VCaP (cell line): ENCODE results near the gene AQP3.
"Not testable (repeated sequence)": the region's sequence is repeated elsewhere in the genome, so short reads cannot be mapped to it uniquely, and the experiment has no call there.

Experiments used
- H3K27ac ChIP-seq: fragments of 450-650 bp; 2 replicates; pipeline ENCODE4 v1.5.1; 2017
- CTCF ChIP-seq: fragments of 450-650 bp; conservative IDR thresholded peaks from 2 replicates; pipeline ENCODE4 v1.5.1; 2017; ENCODE audit warnings: mild to moderate bottlenecking, moderate library complexity

AQP3 gene

GRCh38 chr9:33463151-33463550, 15.8 kb upstream of the AQP3 start:
- H3K27ac ChIP-seq = no peak overlapping the region
- TF ChIP-seq CTCF = no peak

GRCh38 chr9:33461492-33461891, 14.1 kb upstream of the AQP3 start:
- H3K27ac ChIP-seq = no peak overlapping the region
- no peak for TF ChIP-seq CTCF

DNA sequence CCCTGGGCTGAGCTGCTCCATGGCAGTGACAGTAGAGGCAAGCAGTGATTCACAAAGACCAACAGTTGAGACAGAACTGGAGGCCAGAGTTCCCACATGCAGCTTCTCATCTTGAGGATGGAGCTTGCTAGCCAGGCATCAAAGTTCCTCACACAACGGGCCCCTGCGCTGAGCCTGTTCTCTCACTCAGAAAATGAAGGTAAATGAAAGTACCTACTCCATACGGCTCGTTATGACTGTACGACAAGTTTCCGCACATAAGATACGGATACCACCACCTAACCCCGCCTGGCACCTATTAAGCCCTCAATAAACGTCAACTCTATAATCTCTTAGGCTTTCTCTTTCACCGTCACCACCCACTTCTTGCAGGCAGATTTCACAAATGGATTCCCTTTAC, 13.5 kb upstream of the AQP3 start:
- no peak for TF ChIP-seq CTCF
- H3K27ac ChIP-seq = no peak overlapping the region

DNA sequence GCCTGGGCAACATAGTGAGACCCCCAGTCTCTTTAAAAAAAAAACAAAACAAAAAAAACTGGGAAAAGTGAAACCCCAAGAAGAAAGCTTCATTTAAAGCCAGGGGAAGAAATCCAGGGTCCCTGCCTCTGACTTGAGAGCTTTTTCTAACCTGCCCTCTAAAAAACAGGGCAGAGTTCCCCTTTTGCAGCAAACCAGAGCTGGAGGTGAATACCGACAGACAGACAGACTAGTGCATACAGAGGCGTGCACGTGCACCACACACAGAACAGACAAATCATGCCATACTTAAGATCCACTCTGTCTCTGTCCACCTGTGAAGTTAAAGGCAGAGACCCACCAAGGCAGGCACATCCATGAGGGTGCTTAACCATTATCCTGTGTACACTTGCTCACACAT, 11.7 kb upstream of the AQP3 start:
- H3K27ac ChIP-seq = no peak overlapping the region
- no peak for TF ChIP-seq CTCF

DNA sequence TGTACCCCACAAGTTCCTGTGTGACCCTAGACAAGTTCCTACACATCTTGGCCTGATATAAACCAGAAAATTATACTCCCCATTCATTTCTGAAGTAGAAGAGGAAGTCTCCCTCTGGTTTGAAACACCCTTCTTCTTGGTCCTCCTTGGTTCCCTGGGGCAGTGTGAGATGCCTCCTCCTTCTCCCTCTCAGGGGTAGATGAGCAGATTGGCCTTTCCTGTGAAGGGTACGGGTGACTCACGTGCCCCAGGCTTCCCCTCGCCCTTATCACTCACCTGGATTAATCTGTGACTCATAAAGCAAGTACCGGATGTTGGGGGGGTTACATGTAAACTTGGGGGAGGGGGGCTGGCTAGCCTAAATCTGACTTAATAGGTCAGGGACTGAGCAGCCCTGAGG, 11.1 kb upstream of the AQP3 start:
- TF ChIP-seq CTCF = no peak
- H3K27ac ChIP-seq = no peak overlapping the region

- no peak for TF ChIP-seq CTCF
- no peak overlapping the region for H3K27ac ChIP-seq
Observed at GRCh38 chr9:33455945-33456344, 8.6 kb upstream of the AQP3 start.

DNA sequence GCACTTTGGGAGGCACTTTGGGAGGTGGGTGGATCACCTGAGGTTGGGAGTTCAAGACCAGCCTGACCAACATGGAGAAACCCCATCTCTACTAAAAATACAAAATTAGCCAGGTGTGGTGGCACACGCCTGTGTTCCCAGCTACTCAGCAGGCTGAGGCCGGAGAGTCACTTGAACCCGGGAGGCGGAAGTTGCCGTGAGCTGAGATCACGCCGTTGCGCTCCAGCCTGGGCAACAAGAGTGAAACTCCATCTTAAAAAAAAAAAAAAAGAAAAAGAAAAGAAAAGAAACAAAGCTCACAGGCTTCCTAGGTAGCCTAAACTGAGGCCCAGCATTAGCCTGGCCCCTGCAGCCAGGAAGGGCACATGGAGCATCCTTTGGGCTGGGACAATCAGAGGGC, 8.1 kb upstream of the AQP3 start:
- not testable (repeated sequence) for H3K27ac ChIP-seq

- not testable (repeated sequence) for H3K27ac ChIP-seq
Observed at GRCh38 chr9:33454661-33455026, 7.3 kb upstream of the AQP3 start.

- no peak overlapping the region for H3K27ac ChIP-seq
- no peak for TF ChIP-seq CTCF
Observed at GRCh38 chr9:33453999-33454660, 6.7 kb upstream of the AQP3 start.
